COR-L47 (cell line): ENCODE results near the gene POLA2.
"Not testable (repeated sequence)": the region's sequence is repeated elsewhere in the genome, so short reads cannot be mapped to it uniquely, and the experiment has no call there.

Source experiments
- DNase-seq: peaks from one replicate; lab custom pipeline; 2025; lab: John Stamatoyannopoulos, UW

POLA2 gene

DNA sequence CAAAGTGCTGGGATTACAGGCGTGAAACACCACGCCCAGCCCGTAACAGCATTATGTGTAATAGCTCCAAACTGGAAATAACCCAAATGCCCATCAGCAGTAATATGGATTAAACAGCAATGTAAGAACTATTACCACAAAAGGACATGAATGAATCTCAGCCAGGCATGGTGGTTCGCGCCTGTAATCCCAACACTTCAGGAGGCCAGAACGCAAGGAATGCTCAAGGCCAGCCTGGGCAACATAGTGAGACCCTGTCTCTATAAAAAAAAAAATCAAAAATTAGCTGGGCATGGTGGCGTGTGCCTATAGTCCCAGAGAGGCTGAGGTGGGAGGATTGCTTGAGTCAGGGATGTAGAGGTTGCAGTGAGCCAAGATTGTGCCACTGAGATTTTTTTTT is 68.8 kb downstream of the POLA2 start:
- DNase-seq: no peak

DNA sequence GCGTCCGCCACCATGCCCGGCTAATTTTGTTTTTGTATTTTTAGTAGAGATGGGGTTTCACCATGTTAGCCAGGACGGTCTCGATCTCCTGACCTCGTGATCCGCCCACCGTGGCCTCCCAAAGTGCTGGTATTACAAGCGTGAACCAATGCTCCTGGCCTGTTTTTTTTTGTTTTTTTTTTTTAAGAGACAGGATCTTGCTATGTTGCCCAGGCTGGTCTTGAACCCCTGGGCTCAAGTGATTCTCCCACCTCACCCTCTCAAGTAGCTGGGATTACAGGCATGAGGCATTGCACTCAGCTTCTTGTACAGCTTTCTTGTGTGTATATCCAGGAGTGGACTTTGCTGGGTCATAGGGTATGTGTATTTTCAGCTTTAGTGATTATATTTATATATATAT is 70.8 kb downstream of the POLA2 start:
- not testable (repeated sequence) for DNase-seq

DNA sequence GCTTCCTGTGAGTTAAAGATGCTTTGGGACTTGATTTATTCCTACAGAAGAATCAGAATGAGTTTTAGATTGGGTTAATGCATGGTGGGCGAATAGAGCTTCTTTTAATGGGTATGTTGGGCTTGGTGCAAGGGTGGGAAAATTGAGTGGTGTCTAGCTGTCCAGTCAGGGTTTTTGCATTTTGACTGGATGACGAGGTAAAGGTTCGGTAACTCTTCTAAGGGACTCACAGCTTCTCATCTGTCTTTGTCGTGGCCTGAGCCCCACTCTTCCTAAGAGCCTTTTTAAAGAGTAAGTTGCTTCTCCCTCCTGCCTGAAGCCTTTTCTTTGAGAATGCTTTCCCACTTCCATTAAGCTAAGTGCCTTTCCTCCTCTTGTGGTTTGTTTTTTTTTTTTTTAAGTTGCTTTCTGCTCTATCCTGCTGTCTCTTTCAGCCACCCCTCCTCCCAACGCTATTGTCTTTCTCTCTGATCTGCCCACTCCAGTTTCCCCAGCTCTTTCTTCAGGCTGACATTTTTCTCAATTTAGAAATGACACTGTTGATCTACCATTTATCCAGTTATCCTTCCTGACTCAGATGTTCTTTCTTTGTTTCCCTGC is 73.0 kb downstream of the POLA2 start:
- no peak for DNase-seq

DNA sequence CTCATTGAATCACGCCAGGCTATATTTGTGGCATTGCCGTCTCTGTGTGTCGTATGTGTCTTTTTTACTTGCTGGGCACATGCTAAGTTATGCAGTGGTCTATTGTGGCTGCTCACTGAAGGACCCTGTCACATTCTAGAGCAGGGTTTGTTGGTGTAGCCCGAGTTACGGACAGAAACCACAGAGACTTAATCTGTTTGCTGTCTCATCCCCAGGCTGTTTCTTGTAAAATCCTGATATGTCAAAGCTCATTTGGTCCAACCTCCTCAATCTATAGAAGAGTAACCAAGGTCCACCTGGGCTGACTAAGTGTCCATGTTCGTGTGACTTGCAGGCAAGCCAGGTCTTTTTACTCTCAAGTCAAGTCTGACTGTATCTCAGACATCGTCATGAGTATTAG is 76.9 kb downstream of the POLA2 start:
- DNase-seq: no peak

DNA sequence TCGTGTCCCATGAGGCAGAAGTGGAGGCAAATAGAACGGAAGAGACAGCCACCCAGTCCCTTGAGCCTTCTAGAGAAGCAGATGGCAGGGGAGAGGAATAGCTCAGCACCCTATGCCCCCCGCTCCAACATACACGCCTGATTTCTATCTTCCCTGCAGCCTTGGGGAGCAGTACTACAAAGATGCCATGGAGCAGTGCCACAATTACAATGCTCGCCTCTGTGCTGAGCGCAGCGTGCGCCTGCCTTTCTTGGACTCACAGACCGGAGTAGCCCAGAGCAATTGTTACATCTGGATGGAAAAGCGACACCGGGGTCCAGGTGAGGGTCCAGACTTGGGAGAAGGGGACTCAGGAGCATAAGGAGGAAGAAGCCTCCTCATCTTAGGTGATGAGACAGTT is 78.5 kb downstream of the POLA2 start:
- no peak for DNase-seq

DNA sequence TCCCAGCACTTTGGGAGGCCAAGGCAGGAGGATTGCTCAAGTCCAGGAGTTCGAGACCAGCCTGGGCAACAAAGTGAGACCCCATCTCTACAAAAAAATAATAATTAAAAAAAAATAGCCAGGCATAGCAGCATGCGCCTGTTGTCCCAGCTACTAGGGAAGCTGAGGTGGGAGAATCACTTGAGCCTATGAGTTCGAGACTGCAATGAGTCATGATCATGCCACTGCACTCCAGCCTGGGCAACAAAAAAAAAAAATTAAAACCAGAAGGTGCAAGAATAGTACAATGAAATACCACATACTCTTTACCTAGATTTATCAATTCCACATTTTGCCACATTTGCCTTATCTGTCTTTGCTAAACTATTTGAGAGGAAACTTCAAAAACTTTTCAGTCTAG is 80.1 kb downstream of the POLA2 start:
- no peak for DNase-seq
